Activated CD8-positive, alpha-beta T cell treated with anti-CD3 and anti-CD28 coated beads for 36 hours (primary cell): Measurements from ENCODE around the gene DENND2D. TPM values are rescaled to one million over a fixed set of nuclear protein-coding genes. Genes with fewer than 3 reads are reported as not detected.

ENCODE experiments used
- ATAC-seq: fragments of 200-7000 bp; cut with Tn5 transposase; one replicate; pipeline ENCODE4 v1.10.0; 2021; ENCODE audit warnings: mild to moderate bottlenecking, moderate library complexity
- CTCF ChIA-PET: fragments of 350-600 bp; sonication (Branson Sonifier 250); formaldehyde crosslinking; loops from one replicate; lab custom pipeline; 2021; ENCODE audit warnings: antibody characterized with exemption; lab: Charles Lee
- POLR2A ChIA-PET: fragments of 350-600 bp; sonication (Branson Sonifier 250); formaldehyde crosslinking; loops from one replicate; lab custom pipeline; 2021; ENCODE audit warnings: antibody characterized with exemption; lab: Charles Lee
- DNase-seq: peaks from one replicate; pipeline ENCODE4 v3.0.0-alpha.2; 2020
- H3K27ac Mint-ChIP-seq: one replicate; pipeline ENCODE4 v1.8.0; 2021; ENCODE audit warnings: mild to moderate bottlenecking, mixed read lengths
- H3K27me3 Mint-ChIP-seq: one replicate; pipeline ENCODE4 v1.8.0; 2021; ENCODE audit warnings: mixed read lengths
- H3K36me3 Mint-ChIP-seq: one replicate; pipeline ENCODE4 v1.8.0; 2021; ENCODE audit warnings: low read depth, mixed read lengths
- H3K4me1 Mint-ChIP-seq: one replicate; pipeline ENCODE4 v1.8.0; 2021; ENCODE audit warnings: low read depth, mixed read lengths
- H3K4me3 Mint-ChIP-seq: one replicate; pipeline ENCODE4 v1.8.0; 2021; ENCODE audit warnings: mild to moderate bottlenecking, moderate library complexity, mixed read lengths
- H3K9me3 Mint-ChIP-seq: one replicate; pipeline ENCODE4 v1.8.0; 2021; ENCODE audit warnings: mixed read lengths
- CTCF ChIP-seq: fragments of 200-600 bp; IDR thresholded peaks from one replicate; pipeline ENCODE4 v1.8.0; 2022; ENCODE audit warnings: antibody characterized with exemption, mild to moderate bottlenecking
- intact Hi-C: fragments of 100-400 bp; cut with micrococcal nuclease; formaldehyde crosslinking; loops from one replicate; pipeline ENCODE4 v1.10.0; 2022
- total RNA-seq, 2 experiments: library from RNA; stranded (reverse); gene quantifications; one replicate each; pipeline ENCODE4 v1.2.3, GENCODE V29; 2021

The DENND2D gene
- total RNA-seq, 2 experiments from 2014 or later: 201 to 208 TPM

GRCh38 chr1:111197598-111198284 is 2.7 kb downstream of the DENND2D start:
- Mint-ChIP-seq H3K4me1 (peaks cover 70% of the 10 kb centered on the region), H3K9me3 (no peaks in the 10 kb centered on the region), H3K27ac (peak overlapping the region; percentile 98), H3K36me3 (peaks cover 85% of the 10 kb centered on the region), H3K27me3 (no peaks in the 10 kb centered on the region), H3K4me3 (peak overlapping the region; percentile 99)
- ATAC-seq (peak; percentile 18), DNase-seq (peak; percentile 72)
- ChIA-PET CTCF (interaction anchor here (1.1 to 8.8 kb wide), 11 partner anchors 10 to 550 kb away, joined by 3 to 150 read pairs (median 6); no protein-coding TSS in a partner anchor), POLR2A (interaction anchor here (1.1 to 10.4 kb wide), 8 partner anchors 9 to 30 kb away, joined by 4 to 245 read pairs (median 8); partner anchors contain the start of gene CHI3L2)
- peak; percentile 24 for TF ChIP-seq CTCF
- intact Hi-C loops: loop anchor here (2.0 to 5.0 kb wide), 2 partner anchors 17 to 50 kb away; no protein-coding TSS in a partner anchor

- ATAC-seq (no peak), DNase-seq (no peak)
- H3K4me1 Mint-ChIP-seq: peaks cover 71% of the 10 kb centered on the region
- H3K9me3 Mint-ChIP-seq: no peaks in the 10 kb centered on the region
- ChIA-PET POLR2A (interaction anchor here (0.8 to 10.4 kb wide), 7 partner anchors 8 to 36 kb away, joined by 3 to 245 read pairs (median 4); no protein-coding TSS in a partner anchor), CTCF (interaction anchor here (0.8 to 8.8 kb wide), 8 partner anchors 9 to 165 kb away, joined by 3 to 150 read pairs (median 4); partner anchors contain the start of gene CHI3L2)
- intact Hi-C loops: loop anchor here (5.0 kb wide), 1 partner anchor 49 kb away; no protein-coding TSS in a partner anchor
- peak overlapping the region; percentile 98 for H3K27ac Mint-ChIP-seq
- TF ChIP-seq CTCF: no peak
- H3K36me3 Mint-ChIP-seq: peaks cover 100% of the 10 kb centered on the region
- no peaks in the 10 kb centered on the region for H3K27me3 Mint-ChIP-seq
- peak overlapping the region; percentile 99 for H3K4me3 Mint-ChIP-seq
Measured at GRCh38 chr1:111196213-111196612, 4.2 kb downstream of the DENND2D start.

GRCh38 chr1:111195002-111195684 is 5.3 kb downstream of the DENND2D start:
- H3K4me1 Mint-ChIP-seq: peaks cover 74% of the 10 kb centered on the region
- TF ChIP-seq CTCF: no peak
- H3K9me3 Mint-ChIP-seq: no peaks in the 10 kb centered on the region
- peak overlapping the region; percentile 98 for H3K27ac Mint-ChIP-seq
- intact Hi-C loops: loop anchor here (5.0 kb wide), 1 partner anchor 48 kb away; no protein-coding TSS in a partner anchor
- CTCF ChIA-PET: interaction anchor here (0.6 to 8.8 kb wide), 5 partner anchors 12 to 164 kb away, joined by 3 to 150 read pairs (median 7); no protein-coding TSS in a partner anchor
- POLR2A ChIA-PET: interaction anchor here (1.0 to 10.4 kb wide), 3 partner anchors 12 to 33 kb away, joined by 3 to 245 read pairs (median 4); partner anchors contain the start of gene CHI3L2
- no peaks in the 10 kb centered on the region for H3K27me3 Mint-ChIP-seq
- H3K4me3 Mint-ChIP-seq: peak overlapping the region; percentile 99
- DNase-seq (no peak), ATAC-seq (no peak)
- peaks cover 100% of the 10 kb centered on the region for H3K36me3 Mint-ChIP-seq

- intact Hi-C loops: loop anchor here (5.0 kb wide), 1 partner anchor 33 kb away; the partner anchor contains the start of gene CHI3L2
- H3K27ac Mint-ChIP-seq: peak overlapping the region; percentile 98
- H3K27me3 Mint-ChIP-seq: no peaks in the 10 kb centered on the region
- no peaks in the 10 kb centered on the region for H3K9me3 Mint-ChIP-seq
- peak overlapping the region; percentile 99 for H3K4me3 Mint-ChIP-seq
- DNase-seq: no peak
- peaks cover 100% of the 10 kb centered on the region for H3K36me3 Mint-ChIP-seq
- no peak for TF ChIP-seq CTCF
- CTCF ChIA-PET: interaction anchor here (0.6 to 8.8 kb wide), 5 partner anchors 24 to 140 kb away, joined by 3 to 150 read pairs (median 4); no protein-coding TSS in a partner anchor
- ATAC-seq: no peak
- peaks cover 84% of the 10 kb centered on the region for H3K4me1 Mint-ChIP-seq
- POLR2A ChIA-PET: interaction anchor here (0.9 to 4.4 kb wide), 9 partner anchors 9 to 55 kb away, joined by 3 to 55 read pairs (median 4); partner anchors contain the start of gene CHI3L2
Measured at GRCh38 chr1:111193712-111194480, 6.5 kb downstream of the DENND2D start.
